T-helper 1 cell treated with Interleukin-12 subunit alpha and Interleukin-12 subunit beta and Interleukin-4 antibody, amounts not matched to agents 30 ng/mL and 1 ng/mL, for 36 hours (primary cell): ENCODE data around the gene LDB3. TPM values are rescaled to one million over a fixed set of nuclear protein-coding genes. Genes with fewer than 3 reads are reported as not detected.

Source experiments
- intact Hi-C: fragments of 100-400 bp; cut with micrococcal nuclease; formaldehyde crosslinking; loops from one replicate; pipeline ENCODE4 v1.15.1; 2024
- total RNA-seq: library from RNA; stranded (reverse); gene quantifications from 2 replicates; pipeline ENCODE4 v1.2.3, GENCODE V29; 2022

LDB3 gene
- total RNA-seq, 1 donor from 2014 or later, result not detected

- intact Hi-C loops, result no loop called here
Observed at GRCh38 chr10:86684331-86685097, 16.2 kb downstream of the LDB3 start.

- intact Hi-C loops, result no loop called here
Observed at GRCh38 chr10:86685416-86685815, 17.1 kb downstream of the LDB3 start.

- intact Hi-C loops, result no loop called here
Observed at GRCh38 chr10:86685893-86686632, 17.8 kb downstream of the LDB3 start.

- intact Hi-C loops, result no loop called here
Observed at GRCh38 chr10:86686972-86687371, 18.7 kb downstream of the LDB3 start.

- intact Hi-C loops, result loop anchor here (1.0 kb wide), 4 partner anchors 212 to 279 kb away; no protein-coding TSS in a partner anchor
Observed at GRCh38 chr10:86687750-86688149, 19.4 kb downstream of the LDB3 start.

GRCh38 chr10:86688398-86688921, 20.1 kb downstream of the LDB3 start:
- intact Hi-C loops, result loop anchor here (1.0 kb wide), 4 partner anchors 211 to 278 kb away; no protein-coding TSS in a partner anchor

GRCh38 chr10:86689146-86689545, 20.8 kb downstream of the LDB3 start:
- intact Hi-C loops, result no loop called here

- intact Hi-C loops, result no loop called here
Observed at GRCh38 chr10:86690231-86690630, 21.9 kb downstream of the LDB3 start.

GRCh38 chr10:86690657-86691084, 22.4 kb downstream of the LDB3 start:
- intact Hi-C loops, result no loop called here

- intact Hi-C loops, result no loop called here
Observed at GRCh38 chr10:86691333-86692022, 23.2 kb downstream of the LDB3 start.

GRCh38 chr10:86692023-86692514, 23.8 kb downstream of the LDB3 start:
- intact Hi-C loops, result no loop called here

- intact Hi-C loops, result loop anchor here (1.0 kb wide), 1 partner anchor 207 kb away; no protein-coding TSS in a partner anchor
Observed at GRCh38 chr10:86692664-86693063, 24.4 kb downstream of the LDB3 start.

- intact Hi-C loops, result loop anchor here (1.0 kb wide), 1 partner anchor 206 kb away; no protein-coding TSS in a partner anchor
Observed at GRCh38 chr10:86693275-86693674, 25.0 kb downstream of the LDB3 start.

- intact Hi-C loops, result loop anchor here (1.0 kb wide), 1 partner anchor 205 kb away; no protein-coding TSS in a partner anchor
Observed at GRCh38 chr10:86693721-86694369, 25.5 kb downstream of the LDB3 start.

GRCh38 chr10:86698207-86698940, 30.1 kb downstream of the LDB3 start:
- intact Hi-C loops, result no loop called here

GRCh38 chr10:86699125-86699524, 30.8 kb downstream of the LDB3 start:
- intact Hi-C loops, result no loop called here

GRCh38 chr10:86699541-86699940, 31.2 kb downstream of the LDB3 start:
- intact Hi-C loops, result no loop called here

GRCh38 chr10:86699991-86700840, 31.9 kb downstream of the LDB3 start:
- intact Hi-C loops, result no loop called here
